ENCODE measurements around the gene LRTM2.

The LRTM2 gene

GRCh38 chr12:1820896-1821291, 529 bp downstream of the LRTM2 start:
- Histone ChIP-seq H3K27ac (replicated peaks) (no peak overlapping the region), H3K27me3 (ENCODE audit: insufficient read depth, poor library complexity, severe bottlenecking) (peaks cover 12% of the 10 kb centered on the region), H3K4me3 (replicated peaks; ENCODE audit: insufficient read depth, low read length) (no peak overlapping the region)
- DNase-seq (ENCODE audit: low read depth in 1 of 2, low spot score in 1 of 2): no peak
- TF ChIP-seq CTCF (IDR thresholded peaks at IDR 0.05; ENCODE audit: insufficient read depth, low read length) (no peak), POLR2AphosphoS5 (IDR thresholded peaks at IDR 0.05; ENCODE audit: low read depth) (no peak), SPI1 (IDR thresholded peaks at IDR 0.05; ENCODE audit: borderline replicate concordance, low read depth) (no peak), REST (IDR thresholded peaks at IDR 0.05; ENCODE audit: insufficient replicate concordance, low read depth) (no peak), GABPA (IDR thresholded peaks at IDR 0.05; ENCODE audit: low read depth) (no peak)

GRCh38 chr12:1821805-1822204, 1.4 kb downstream of the LRTM2 start:
- Histone ChIP-seq H3K27me3 (ENCODE audit: insufficient read depth, poor library complexity, severe bottlenecking) (peaks cover 12% of the 10 kb centered on the region), H3K4me3 (replicated peaks; ENCODE audit: insufficient read depth, low read length) (no peak overlapping the region), H3K27ac (replicated peaks) (no peak overlapping the region)
- DNase-seq (ENCODE audit: low read depth in 1 of 2, low spot score in 1 of 2): no peak
- TF ChIP-seq POLR2AphosphoS5 (IDR thresholded peaks at IDR 0.05; ENCODE audit: low read depth) (no peak), CTCF (IDR thresholded peaks at IDR 0.05; ENCODE audit: insufficient read depth, low read length) (no peak)

- Histone ChIP-seq H3K27me3 (ENCODE audit: insufficient read depth, poor library complexity, severe bottlenecking) (peaks cover 12% of the 10 kb centered on the region), H3K27ac (replicated peaks) (no peak overlapping the region), H3K4me3 (replicated peaks; ENCODE audit: insufficient read depth, low read length) (no peak overlapping the region)
- no peak for TF ChIP-seq POLR2AphosphoS5 (IDR thresholded peaks at IDR 0.05; ENCODE audit: low read depth)
- TF ChIP-seq CTCF (IDR thresholded peaks at IDR 0.05; ENCODE audit: insufficient read depth, low read length): no peak
- TF ChIP-seq SPI1 (IDR thresholded peaks at IDR 0.05; ENCODE audit: borderline replicate concordance, low read depth): no peak
- TF ChIP-seq REST (IDR thresholded peaks at IDR 0.05; ENCODE audit: insufficient replicate concordance, low read depth): no peak
- TF ChIP-seq GABPA (IDR thresholded peaks at IDR 0.05; ENCODE audit: low read depth): no peak
- no peak for DNase-seq (ENCODE audit: low read depth in 1 of 2, low spot score in 1 of 2)
Measured at GRCh38 chr12:1822699-1823098, 2.3 kb downstream of the LRTM2 start.

GRCh38 chr12:1823237-1823636, 2.9 kb downstream of the LRTM2 start:
- Histone ChIP-seq H3K4me3 (replicated peaks; ENCODE audit: insufficient read depth, low read length) (no peak overlapping the region), H3K27ac (replicated peaks) (no peak overlapping the region), H3K27me3 (ENCODE audit: insufficient read depth, poor library complexity, severe bottlenecking) (peaks cover 12% of the 10 kb centered on the region)
- TF ChIP-seq SPI1 (IDR thresholded peaks at IDR 0.05; ENCODE audit: borderline replicate concordance, low read depth) (no peak), GABPA (IDR thresholded peaks at IDR 0.05; ENCODE audit: low read depth) (no peak), CTCF (IDR thresholded peaks at IDR 0.05; ENCODE audit: insufficient read depth, low read length) (no peak), POLR2AphosphoS5 (IDR thresholded peaks at IDR 0.05; ENCODE audit: low read depth) (no peak), REST (IDR thresholded peaks at IDR 0.05; ENCODE audit: insufficient replicate concordance, low read depth) (no peak)
- DNase-seq (ENCODE audit: low read depth in 1 of 2, low spot score in 1 of 2): no peak

Data from HL-60 (cell line).